ACC112 (cell line): ENCODE measurements around the gene TLNRD1.

Experiments used
- H2AFZ ChIP-seq: fragments of 200-600 bp; sonication (generic); one replicate; pipeline ENCODE4 v1.6.0; 2017; ENCODE audit warnings: antibody characterized with exemption, low read length; ENCODE audit not compliant: unreplicated experiment
- H3K27ac ChIP-seq: fragments of 200-600 bp; sonication (generic); 2 replicates; pipeline ENCODE4 v1.5.1; 2014; ENCODE audit warnings: low read depth, mild to moderate bottlenecking, antibody characterized with exemption, low read length, moderate library complexity
- H3K27me3 ChIP-seq: fragments of 200-600 bp; sonication (generic); 2 replicates; pipeline ENCODE4 v1.6.1; 2014; ENCODE audit warnings: mild to moderate bottlenecking, antibody characterized with exemption, low read length, moderate library complexity, mixed read lengths; ENCODE audit not compliant: insufficient read depth
- H3K36me3 ChIP-seq: fragments of 200-600 bp; sonication (generic); 2 replicates; pipeline ENCODE4 v1.6.1; 2016; ENCODE audit warnings: mild to moderate bottlenecking, antibody characterized with exemption, low read length, moderate library complexity, mixed read lengths; ENCODE audit not compliant: insufficient read depth
- H3K4me1 ChIP-seq: fragments of 200-600 bp; sonication (generic); one replicate; pipeline ENCODE4 v1.6.1; 2016; ENCODE audit warnings: low read length, mixed read lengths; ENCODE audit not compliant: insufficient read depth, unreplicated experiment, control insufficient read depth
- H3K4me3 ChIP-seq: fragments of 200-600 bp; sonication (generic); 2 replicates; pipeline ENCODE4 v1.5.1; 2014; ENCODE audit warnings: mild to moderate bottlenecking, low read depth, low read length
- H3K79me2 ChIP-seq: fragments of 200-600 bp; sonication (generic); one replicate; pipeline ENCODE4 v1.6.0; 2016; ENCODE audit warnings: low read length; ENCODE audit not compliant: control insufficient read depth, unreplicated experiment, insufficient read depth

Gene TLNRD1

DNA sequence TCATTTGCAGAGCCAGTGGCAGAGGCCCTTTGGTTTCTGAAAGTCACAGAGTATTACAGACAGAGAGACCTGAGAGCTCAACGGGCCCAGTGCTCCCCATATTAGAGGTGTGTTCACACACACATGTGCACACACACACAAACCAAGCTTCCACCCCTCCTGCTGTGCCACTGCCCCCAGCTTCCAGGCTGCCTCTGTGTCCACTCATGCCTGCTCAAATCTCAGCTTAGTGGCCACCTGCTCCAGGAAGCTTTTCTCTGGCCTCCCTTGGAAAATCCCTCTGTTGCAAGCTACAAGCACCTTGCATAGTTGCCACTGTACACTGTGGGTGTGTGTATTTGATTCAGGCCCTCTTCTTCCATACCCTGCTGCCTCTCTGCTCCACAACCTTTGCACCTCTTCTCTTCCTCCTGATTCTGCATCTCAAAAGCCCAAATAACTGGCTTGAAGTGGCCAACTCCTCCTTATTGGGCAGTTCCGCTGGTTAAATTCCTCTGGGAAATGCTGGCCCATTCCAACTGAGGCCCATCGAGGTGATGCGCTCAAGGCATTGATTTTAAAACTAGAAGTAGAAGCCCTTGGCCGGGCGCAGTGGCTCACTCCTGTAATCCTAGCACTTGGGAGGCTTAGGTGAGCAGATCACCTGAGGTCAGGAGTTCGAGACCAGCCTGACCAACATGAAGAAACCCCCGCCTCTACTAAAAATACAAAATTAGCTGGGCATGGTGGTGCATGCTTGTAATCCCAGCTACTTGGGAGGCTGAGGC is 34.1 kb upstream of the TLNRD1 start:
- Histone ChIP-seq H3K27me3 (no peaks in the 10 kb centered on the region), H3K36me3 (no peaks in the 10 kb centered on the region), H3K79me2 (no peaks in the 10 kb centered on the region), H3K27ac (no peak overlapping the region), H3K4me3 (no peak overlapping the region), H3K4me1 (no peaks in the 10 kb centered on the region), H2AFZ (no peak overlapping the region)

DNA sequence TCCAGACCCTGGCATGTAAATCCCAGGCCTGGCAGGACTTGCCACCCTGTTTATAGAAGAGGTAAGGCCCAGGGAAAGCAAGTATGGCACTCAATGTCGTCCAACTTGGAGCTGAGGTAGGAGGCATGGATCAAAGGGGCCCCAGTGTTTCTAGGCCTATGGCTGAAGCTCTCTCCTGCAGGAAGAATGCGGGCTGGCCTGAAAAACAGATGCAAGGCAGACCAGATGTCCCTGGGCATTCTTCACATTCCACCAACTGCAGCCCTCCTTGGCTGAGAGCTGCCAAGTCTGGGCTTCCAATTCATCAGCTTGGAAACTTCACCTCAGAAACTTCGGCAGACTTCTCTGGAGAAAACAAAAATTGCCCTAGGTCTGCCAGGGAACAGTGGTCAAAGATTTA is 33.3 kb upstream of the TLNRD1 start:
- Histone ChIP-seq H2AFZ (no peak overlapping the region), H3K4me3 (no peak overlapping the region), H3K36me3 (no peaks in the 10 kb centered on the region), H3K27ac (no peak overlapping the region), H3K4me1 (no peaks in the 10 kb centered on the region), H3K27me3 (no peaks in the 10 kb centered on the region), H3K79me2 (no peaks in the 10 kb centered on the region)

DNA sequence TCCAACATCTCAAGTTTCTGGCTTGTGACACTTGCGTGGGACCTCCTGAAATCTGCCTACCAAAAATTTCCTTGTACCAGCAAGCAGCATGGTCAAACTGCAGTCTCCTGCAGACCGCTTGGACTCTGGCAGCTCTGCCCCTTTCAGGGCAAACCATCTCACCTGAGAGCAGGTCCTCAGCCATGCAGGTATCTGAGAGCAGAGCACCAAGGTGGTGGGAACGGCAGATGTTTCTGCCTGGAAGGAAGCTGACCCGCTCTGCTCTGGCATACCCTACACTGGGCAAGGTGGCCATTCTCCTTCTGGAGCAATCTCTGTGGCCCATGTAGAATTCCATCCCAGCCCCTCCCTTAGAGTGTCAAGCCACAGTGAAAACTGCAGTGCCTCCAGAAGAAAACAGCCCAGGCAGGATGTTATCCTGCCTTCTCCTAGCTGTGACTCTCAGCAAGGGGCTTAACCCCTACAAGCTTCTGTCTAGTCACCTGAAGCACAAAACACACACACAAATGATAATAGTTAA is 32.7 kb upstream of the TLNRD1 start:
- Histone ChIP-seq H3K4me1 (no peaks in the 10 kb centered on the region), H3K27me3 (no peaks in the 10 kb centered on the region), H3K79me2 (no peaks in the 10 kb centered on the region), H3K27ac (no peak overlapping the region), H3K36me3 (no peaks in the 10 kb centered on the region), H2AFZ (no peak overlapping the region), H3K4me3 (no peak overlapping the region)

DNA sequence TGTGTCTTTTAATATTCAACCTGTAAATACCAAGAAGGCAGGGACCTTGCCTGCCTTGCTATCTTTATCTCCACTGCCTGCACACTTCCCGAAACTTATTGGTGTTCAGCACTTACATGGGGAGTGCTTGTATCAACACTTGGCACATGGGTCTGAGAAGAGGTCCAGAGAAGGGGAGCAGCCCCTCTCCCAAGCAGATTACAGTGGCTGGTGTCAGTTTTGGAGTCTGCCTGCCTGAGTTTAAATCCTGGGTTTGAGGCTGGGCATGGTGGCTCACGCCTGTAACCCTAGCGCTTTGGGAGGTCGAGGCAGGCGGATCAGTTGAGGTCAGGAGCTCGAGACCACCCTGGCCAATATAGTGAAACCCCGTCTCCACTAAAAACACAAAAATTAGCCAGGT is 31.4 kb upstream of the TLNRD1 start:
- no peaks in the 10 kb centered on the region for H3K4me1 ChIP-seq
- H2AFZ ChIP-seq = no peak overlapping the region
- H3K36me3 ChIP-seq = no peaks in the 10 kb centered on the region
- no peak overlapping the region for H3K27ac ChIP-seq
- H3K4me3 ChIP-seq = no peak overlapping the region
- H3K79me2 ChIP-seq = peaks cover 3% of the 10 kb centered on the region
- no peaks in the 10 kb centered on the region for H3K27me3 ChIP-seq

DNA sequence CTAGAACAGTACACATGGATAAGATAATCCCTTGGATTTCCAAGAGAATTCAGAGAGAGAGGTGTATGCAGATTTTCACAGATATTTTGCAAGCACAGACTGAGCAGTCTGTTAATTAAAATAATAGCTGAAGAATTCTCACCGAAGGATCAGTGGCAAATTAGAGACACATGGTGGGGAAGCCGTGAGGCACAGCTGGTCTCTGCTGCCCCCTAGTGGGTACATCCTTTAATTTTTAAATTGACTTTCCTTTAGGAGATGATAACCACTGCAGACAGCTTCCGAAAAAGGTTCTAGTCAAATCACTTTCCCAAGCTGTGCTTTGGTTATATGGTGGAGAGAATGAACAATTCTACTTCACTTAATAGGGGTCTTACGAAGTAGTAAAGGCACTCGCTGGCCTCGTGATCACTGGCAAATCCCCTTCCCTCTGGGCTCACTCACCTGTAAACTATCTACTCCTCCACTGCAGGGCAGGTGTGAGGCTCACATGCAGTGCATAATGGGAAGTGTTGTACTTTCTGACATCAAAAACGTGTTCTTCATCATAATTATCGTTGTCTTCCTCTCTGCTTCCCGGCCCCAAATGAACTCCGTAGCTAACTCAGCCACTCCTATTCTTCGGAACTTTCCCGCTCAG is 30.6 kb upstream of the TLNRD1 start:
- Histone ChIP-seq H3K27ac (no peak overlapping the region), H3K27me3 (no peaks in the 10 kb centered on the region), H3K36me3 (no peaks in the 10 kb centered on the region), H3K4me1 (no peaks in the 10 kb centered on the region), H3K4me3 (no peak overlapping the region), H3K79me2 (peaks cover 3% of the 10 kb centered on the region), H2AFZ (no peak overlapping the region)

DNA sequence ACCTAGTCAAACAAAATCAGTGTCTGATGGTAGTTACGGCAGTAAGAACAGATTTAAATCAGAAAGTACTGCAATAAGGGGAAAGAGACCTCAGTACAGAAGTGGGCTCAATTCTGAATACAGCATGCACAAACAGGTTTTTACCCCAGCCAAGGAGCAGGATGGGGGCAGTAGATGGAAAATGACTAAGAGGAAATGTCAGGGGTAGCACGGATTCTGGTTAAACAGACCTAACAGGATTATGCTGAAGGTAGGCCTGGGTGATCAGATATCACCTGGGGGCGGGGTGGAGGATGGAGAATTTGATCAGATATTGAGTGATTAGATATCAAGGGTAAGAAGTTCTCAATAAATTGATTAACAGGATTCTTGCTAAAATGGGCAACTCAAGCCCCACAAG is 30.1 kb upstream of the TLNRD1 start:
- no peaks in the 10 kb centered on the region for H3K4me1 ChIP-seq
- no peaks in the 10 kb centered on the region for H3K27me3 ChIP-seq
- no peaks in the 10 kb centered on the region for H3K36me3 ChIP-seq
- no peak overlapping the region for H2AFZ ChIP-seq
- peaks cover 3% of the 10 kb centered on the region for H3K79me2 ChIP-seq
- H3K27ac ChIP-seq = no peak overlapping the region
- H3K4me3 ChIP-seq = no peak overlapping the region

GRCh38 chr15:80971143-80971542 is 29.6 kb upstream of the TLNRD1 start:
- H3K79me2 ChIP-seq = peaks cover 3% of the 10 kb centered on the region
- no peaks in the 10 kb centered on the region for H3K36me3 ChIP-seq
- no peaks in the 10 kb centered on the region for H3K27me3 ChIP-seq
- no peaks in the 10 kb centered on the region for H3K4me1 ChIP-seq
- no peak overlapping the region for H2AFZ ChIP-seq
- H3K4me3 ChIP-seq = no peak overlapping the region
- H3K27ac ChIP-seq = no peak overlapping the region

- no peaks in the 10 kb centered on the region for H3K27me3 ChIP-seq
- H3K36me3 ChIP-seq = no peaks in the 10 kb centered on the region
- peaks cover 8% of the 10 kb centered on the region for H3K79me2 ChIP-seq
- H3K4me3 ChIP-seq = no peak overlapping the region
- no peak overlapping the region for H2AFZ ChIP-seq
- no peak overlapping the region for H3K27ac ChIP-seq
- H3K4me1 ChIP-seq = no peaks in the 10 kb centered on the region
These were observed 28.4 kb upstream of the TLNRD1 start for GRCh38 chr15:80972276-80972675.

- H3K79me2 ChIP-seq = peaks cover 14% of the 10 kb centered on the region
These were observed 25.8 kb upstream of the TLNRD1 start for GRCh38 chr15:80974914-80975313.

GRCh38 chr15:80976851-80977250 is 23.9 kb upstream of the TLNRD1 start:
- Histone ChIP-seq H3K27me3 (no peaks in the 10 kb centered on the region), H3K4me3 (no peak overlapping the region), H3K79me2 (peaks cover 17% of the 10 kb centered on the region), H3K4me1 (peaks cover 9% of the 10 kb centered on the region), H2AFZ (no peak overlapping the region), H3K36me3 (peaks cover 18% of the 10 kb centered on the region; the same call in 1 of the 2 replicates), H3K27ac (no peak overlapping the region)

More at GRCh38 chr15:80974914-80975313, 25.8 kb upstream of the TLNRD1 start:
- no peak overlapping the region for H2AFZ ChIP-seq
- peaks cover 14% of the 10 kb centered on the region; the same call in 1 of the 2 replicates for H3K36me3 ChIP-seq
- H3K4me3 ChIP-seq = no peak overlapping the region
- peaks cover 9% of the 10 kb centered on the region for H3K4me1 ChIP-seq
- no peak overlapping the region for H3K27ac ChIP-seq
- no peaks in the 10 kb centered on the region for H3K27me3 ChIP-seq

DNA sequence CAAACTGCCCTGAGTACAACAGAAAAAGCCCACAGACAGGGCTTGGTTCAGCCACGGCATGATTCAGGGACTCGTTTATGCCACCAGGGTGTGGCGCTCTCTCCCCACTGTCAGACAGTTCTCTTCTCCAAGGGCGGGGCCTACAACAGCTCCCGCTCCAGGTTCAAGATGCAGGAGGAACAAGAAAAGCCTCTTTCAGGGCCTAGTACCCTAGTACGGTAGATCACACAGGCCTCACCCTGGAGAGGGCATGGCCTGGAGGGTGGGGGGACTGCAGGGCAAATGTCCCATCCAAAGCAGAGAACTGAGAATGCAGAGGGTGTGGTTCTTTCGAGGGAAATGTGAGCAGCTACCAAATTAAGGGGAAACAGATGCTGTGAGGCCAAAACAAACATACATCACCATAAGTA is 23.1 kb upstream of the TLNRD1 start:
- H2AFZ ChIP-seq = no peak overlapping the region
- H3K79me2 ChIP-seq = peaks cover 24% of the 10 kb centered on the region
- H3K4me1 ChIP-seq = peaks cover 9% of the 10 kb centered on the region

More for the DNA sequence above, 23.1 kb upstream of the TLNRD1 start:
- Histone ChIP-seq H3K4me3 (no peak overlapping the region), H3K36me3 (peaks cover 18% of the 10 kb centered on the region; the same call in 1 of the 2 replicates), H3K27ac (no peak overlapping the region), H3K27me3 (no peaks in the 10 kb centered on the region)
